ENCODE measurements around the gene TXN.
"Not testable (repeated sequence)": the region's sequence is repeated elsewhere in the genome, so short reads cannot be mapped to it uniquely, and the experiment has no call there.

The TXN gene

GRCh38 chr9:110208031-110208430 is 48.3 kb downstream of the TXN start, which contains the start of gene C9orf152:
TSS of gene C9orf152 (minus strand) at chr9:110208159. CDS start at chr9:110207579, 580 bp downstream.
- DNase-seq (ENCODE audit: low spot score): no peak

- DNase-seq (ENCODE audit: low spot score): no peak
Observed at GRCh38 chr9:110207071-110207641, 49.2 kb downstream of the TXN start.

- no peak for DNase-seq (ENCODE audit: low spot score)
Observed at GRCh38 chr9:110206389-110206788, 49.9 kb downstream of the TXN start.

GRCh38 chr9:110205612-110206011 is 50.7 kb downstream of the TXN start:
- not testable (repeated sequence) for DNase-seq (ENCODE audit: low spot score)

GRCh38 chr9:110202232-110202631 is 54.1 kb downstream of the TXN start:
- DNase-seq (ENCODE audit: low spot score): no peak

GRCh38 chr9:110199643-110200042 is 56.7 kb downstream of the TXN start:
- DNase-seq (ENCODE audit: low spot score): no peak

GRCh38 chr9:110198357-110198756 is 58.0 kb downstream of the TXN start:
- DNase-seq (ENCODE audit: low spot score): no peak

GRCh38 chr9:110197330-110198187 is 58.7 kb downstream of the TXN start:
- no peak for DNase-seq (ENCODE audit: low spot score)

- not testable (repeated sequence) for DNase-seq (ENCODE audit: low spot score)
Observed at GRCh38 chr9:110196084-110196499, 60.2 kb downstream of the TXN start.
